Naive thymus-derived CD4-positive, alpha-beta T cell (primary cell): ENCODE measurements around the gene LRRC45. TPM values are rescaled to one million over a fixed set of nuclear protein-coding genes. Genes with fewer than 3 reads are reported as not detected.
A peak's percentile ranks its signal among the peaks of the same experiment; 100 is the strongest.

Experiments
- ATAC-seq: fragments of 150-1000 bp; cut with Tn5 transposase; 2 replicates; pipeline ENCODE4 v1.10.0; 2021; ENCODE audit warnings: mild to moderate bottlenecking, moderate library complexity
- CTCF ChIA-PET: fragments of 350-600 bp; sonication (Branson Sonifier 250); formaldehyde crosslinking; loops from one replicate; lab custom pipeline; 2021; ENCODE audit warnings: antibody characterized with exemption; lab: Charles Lee
- POLR2A ChIA-PET: fragments of 350-600 bp; sonication (Branson Sonifier 250); formaldehyde crosslinking; loops from one replicate; lab custom pipeline; 2021; ENCODE audit warnings: antibody characterized with exemption, inconsistent platforms; lab: Charles Lee
- DNase-seq, 9 donors: peaks; one replicate each; pipeline versions ENCODE4 v3.0.0 to v3.0.0-alpha.2; 2020 to 2022; ENCODE audit warnings: mixed read lengths in 1 of 9
- H3K27ac ChIP-seq: one replicate; pipeline ENCODE4 v1.7.0; 2013; ENCODE audit warnings: mild to moderate bottlenecking, low read depth, low read length, moderate library complexity
- H3K27me3 ChIP-seq, 2 donors: one replicate each; pipeline ENCODE4 v1.7.0; 2013; ENCODE audit warnings: low read length in 2 of 2, mild to moderate bottlenecking in 2 of 2, moderate library complexity in 2 of 2; ENCODE audit not compliant: control insufficient read depth in 2 of 2, insufficient read depth in 2 of 2
- H3K36me3 ChIP-seq, 3 experiments: 1 replicate in 2 of 3; 2 replicates in 1 of 3; pipeline ENCODE4 v1.7.0; 2013; ENCODE audit warnings: low read length in 3 of 3, mild to moderate bottlenecking in 3 of 3, moderate library complexity in 1 of 3; ENCODE audit not compliant: insufficient read depth in 3 of 3, control insufficient read depth in 2 of 3
- H3K4me1 ChIP-seq, 2 donors: one replicate each; pipeline ENCODE4 v1.7.0; 2013; ENCODE audit warnings: low read length in 2 of 2, mild to moderate bottlenecking in 2 of 2, moderate library complexity in 1 of 2; ENCODE audit not compliant: control insufficient read depth in 2 of 2, insufficient read depth in 2 of 2
- H3K4me3 ChIP-seq: 2 replicates; pipeline ENCODE4 v1.7.0; 2013; ENCODE audit warnings: mild to moderate bottlenecking, low read length
- H3K9me3 ChIP-seq, 3 experiments: 1 replicate in 2 of 3; 2 replicates in 1 of 3; pipeline ENCODE4 v1.7.0; 2013; ENCODE audit warnings: low read length in 3 of 3; ENCODE audit not compliant: control insufficient read depth in 2 of 3
- H3K27ac Mint-ChIP-seq, 9 donors: one replicate each; pipeline ENCODE4 v1.8.0; 2020 to 2022; ENCODE audit warnings: mixed read lengths in 9 of 9, mild to moderate bottlenecking in 8 of 9, moderate library complexity in 5 of 9, inconsistent platforms in 2 of 9
- H3K27me3 Mint-ChIP-seq, 5 donors: one replicate each; pipeline ENCODE4 v1.8.0; 2021 to 2022; ENCODE audit warnings: mixed read lengths in 5 of 5, mild to moderate bottlenecking in 1 of 5
- H3K36me3 Mint-ChIP-seq, 5 donors: one replicate each; pipeline ENCODE4 v1.8.0; 2020 to 2022; ENCODE audit warnings: mixed read lengths in 5 of 5, mild to moderate bottlenecking in 3 of 5, inconsistent platforms in 1 of 5
- H3K4me1 Mint-ChIP-seq, 7 donors: one replicate each; pipeline ENCODE4 v1.8.0; 2020 to 2022; ENCODE audit warnings: mixed read lengths in 7 of 7, mild to moderate bottlenecking in 3 of 7, inconsistent platforms in 1 of 7
- H3K4me3 Mint-ChIP-seq, 10 donors: one replicate each; pipeline ENCODE4 v1.8.0; 2020 to 2022; ENCODE audit warnings: mild to moderate bottlenecking in 10 of 10, mixed read lengths in 10 of 10, moderate library complexity in 6 of 10, inconsistent platforms in 2 of 10
- H3K9me3 Mint-ChIP-seq, 11 donors: one replicate each; pipeline ENCODE4 v1.8.0; 2020 to 2022; ENCODE audit warnings: mixed read lengths in 11 of 11, mild to moderate bottlenecking in 4 of 11, inconsistent platforms in 1 of 11, moderate library complexity in 1 of 11
- intact Hi-C, 2 donors: fragments of 100-400 bp; cut with micrococcal nuclease; formaldehyde crosslinking; loops; one replicate each; pipeline ENCODE4 v1.15.1; 2023
- polyA plus RNA-seq, 2 donors: library from polyadenylated mRNA; unstranded; fragments of 300-500 nt; fragmentation: Illumina TruSeq; gene quantifications; one replicate each; pipeline ENCODE4 v1.2.3, GENCODE V29; 2021
- total RNA-seq, 6 experiments: library from RNA in 5 of 6; stranded (reverse) in 5 of 6; gene quantifications; 1 replicate in 5 of 6; 2 replicates in 1 of 6; pipeline ENCODE4 v1.2.3 and lab custom pipeline; 2021 to 2026

The LRRC45 gene
- total and polyA plus RNA-seq, 7 experiments from 2014 or later: 4.1 to 39.1 (median 12.0) TPM

DNA sequence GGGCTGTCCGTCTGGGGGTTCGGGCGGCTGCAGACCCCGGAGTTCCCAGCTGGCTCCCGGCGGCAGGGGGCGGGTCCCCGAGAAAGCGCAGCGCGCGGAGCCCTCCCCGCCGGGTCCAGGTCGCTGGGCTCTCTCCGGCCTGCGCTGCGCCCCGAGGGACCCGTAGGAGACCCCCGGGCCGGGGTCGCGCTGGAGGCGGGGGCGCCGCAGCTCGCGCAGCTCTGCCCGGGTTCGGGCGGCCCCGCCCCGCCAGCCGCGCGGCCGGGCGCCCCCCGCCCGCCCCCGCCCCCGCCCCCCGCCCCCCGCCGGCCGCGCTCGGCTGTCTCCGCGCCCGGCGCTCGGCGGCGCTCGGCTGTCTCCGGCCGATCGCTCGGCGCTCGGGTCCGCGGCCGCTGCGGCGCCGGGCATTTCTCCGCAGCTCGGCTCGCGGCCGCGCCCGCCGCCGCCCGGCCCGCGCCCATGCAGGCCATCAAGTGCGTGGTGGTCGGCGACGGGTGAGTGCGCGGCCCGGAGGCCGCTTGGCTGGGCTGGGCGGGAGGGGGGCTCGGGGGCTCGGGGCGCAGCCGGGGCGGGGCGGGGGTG is 8.3 kb downstream of the LRRC45 start, which contains the start of gene RAC3:
Gene RAC3, plus strand, starts transcription at position 376 of the 582 bp plus-strand sequence. Its CDS starts 84 bp downstream, at position 460.
- ATAC-seq: no peak
- peak within 1 kb of the TSS; percentile 48 for H3K27ac ChIP-seq
- CTCF ChIA-PET: interaction anchor here (1.0 to 4.5 kb wide), 3 partner anchors 67 to 124 kb away, joined by 3 to 27 read pairs (median 10); partner anchors contain the start of gene FASN

DNA sequence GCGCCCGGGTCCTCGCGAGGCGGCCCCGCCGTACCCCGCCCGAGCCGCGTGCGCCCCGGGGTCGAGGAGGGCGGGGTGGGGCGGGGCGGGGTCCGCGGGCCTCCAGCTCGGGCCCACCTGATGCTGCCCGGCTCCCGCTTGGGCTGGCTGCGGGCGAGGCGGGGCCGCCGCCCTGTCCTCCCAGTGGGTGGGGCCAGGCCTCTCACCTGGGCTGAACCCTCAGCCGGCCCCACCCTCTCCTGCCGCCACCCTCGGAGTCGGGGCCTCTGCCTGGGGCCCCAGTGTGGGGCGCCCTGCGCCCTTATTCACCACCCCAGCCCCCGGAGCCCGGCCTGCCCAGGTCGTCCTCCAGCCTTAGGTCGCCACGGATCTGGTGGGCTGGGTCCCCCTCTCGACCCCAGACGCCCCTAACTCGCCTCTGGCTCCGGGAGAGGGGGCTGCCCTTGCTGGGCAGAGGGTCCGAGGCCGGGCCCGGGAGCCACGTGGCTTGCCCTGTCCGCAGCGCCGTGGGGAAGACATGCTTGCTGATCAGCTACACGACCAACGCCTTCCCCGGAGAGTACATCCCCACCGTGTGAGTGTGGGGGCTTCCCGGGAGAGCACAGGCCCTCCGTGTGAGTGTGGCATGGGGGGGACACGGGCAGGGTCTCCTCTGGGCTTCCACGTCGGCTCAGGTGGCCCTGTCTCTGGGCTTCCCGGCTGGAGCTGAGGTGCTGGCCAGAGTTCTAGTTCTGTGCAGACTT is 9.0 kb downstream of the LRRC45 start:
- intact Hi-C loops: loop anchor here (2.0 to 10.0 kb wide), 5 partner anchors 63 to 423 kb away; partner anchors contain the start of genes ARL16 (in 1 of the 2), CYBC1 (in 1 of the 2), FASN (in 1 of the 2) and HGS (in 1 of the 2)
- ATAC-seq (peak; percentile 31), DNase-seq (peak in 3 of 9 donors; percentile 25 to 61 (median 32))
- H3K27ac ChIP-seq: no peak overlapping the region
- peaks cover 14 to 17% of the 10 kb centered on the region in 2 donors for H3K4me1 ChIP-seq
- H3K27me3 ChIP-seq: no peaks in the 10 kb centered on the region
- no peak overlapping the region for H3K4me3 ChIP-seq
- H3K9me3 ChIP-seq: no peaks in the 10 kb centered on the region
- CTCF ChIA-PET: no interaction called here
- POLR2A ChIA-PET: interaction anchor here (5.8 kb wide), 1 partner anchor 122 kb away, joined by 29 read pairs; no protein-coding TSS in a partner anchor
- Mint-ChIP-seq H3K4me3 (peak overlapping the region; percentile 13 to 74 (median 40)), H3K9me3 (peaks cover 0 to 2% (median 0%) of the 10 kb centered on the region in 11 donors), H3K27ac (peak overlapping the region in 1 of 9 donors; percentile 5), H3K27me3 (no peaks in the 10 kb centered on the region), H3K4me1 (peaks cover 11 to 24% (median 15%) of the 10 kb centered on the region in 7 donors), H3K36me3 (peaks cover 0 to 10% (median 6%) of the 10 kb centered on the region in 5 donors)
- H3K36me3 ChIP-seq: peaks cover 0 to 12% (median 0%) of the 10 kb centered on the region in 3 experiments

More for the DNA sequence above, 8.3 kb downstream of the LRRC45 start, which contains the start of gene RAC3:
- Mint-ChIP-seq H3K9me3 (peaks cover 0 to 2% (median 0%) of the 10 kb centered on the region in 11 donors), H3K27ac (peak within 1 kb of the TSS in 6 of 9 donors; percentile 36 to 85 (median 65)), H3K4me3 (peak within 1 kb of the TSS; percentile 77 to 91 (median 86)), H3K36me3 (peaks cover 0 to 10% (median 6%) of the 10 kb centered on the region in 5 donors), H3K4me1 (peaks cover 11 to 22% (median 16%) of the 10 kb centered on the region in 7 donors), H3K27me3 (no peaks in the 10 kb centered on the region)
- Histone ChIP-seq H3K9me3 (no peaks in the 10 kb centered on the region), H3K36me3 (peaks cover 0 to 12% (median 0%) of the 10 kb centered on the region in 3 experiments), H3K4me3 (peak within 1 kb of the TSS; percentile 60), H3K4me1 (peaks cover 8 to 17% of the 10 kb centered on the region in 2 donors), H3K27me3 (no peaks in the 10 kb centered on the region)
- intact Hi-C loops: loop anchor here (2.0 to 10.0 kb wide), 5 partner anchors 63 to 423 kb away; partner anchors contain the start of genes ARL16 (in 1 of the 2), CYBC1 (in 1 of the 2), FASN (in 1 of the 2) and HGS (in 1 of the 2)
- POLR2A ChIA-PET: interaction anchor here (5.8 kb wide), 1 partner anchor 122 kb away, joined by 29 read pairs; no protein-coding TSS in a partner anchor
- DNase-seq: no peak

- Mint-ChIP-seq H3K27ac (no peak overlapping the region), H3K4me3 (peak overlapping the region in 4 of 10 donors; percentile 29 to 74 (median 52)), H3K36me3 (peaks cover 0 to 11% (median 6%) of the 10 kb centered on the region in 5 donors), H3K27me3 (no peaks in the 10 kb centered on the region), H3K9me3 (peaks cover 0 to 2% (median 0%) of the 10 kb centered on the region in 11 donors), H3K4me1 (peaks cover 14 to 30% (median 19%) of the 10 kb centered on the region in 7 donors)
- Histone ChIP-seq H3K27ac (no peak overlapping the region), H3K4me1 (peaks cover 14 to 17% of the 10 kb centered on the region in 2 donors), H3K27me3 (no peaks in the 10 kb centered on the region), H3K36me3 (peaks cover 0 to 6% (median 0%) of the 10 kb centered on the region in 3 experiments), H3K4me3 (no peak overlapping the region), H3K9me3 (no peaks in the 10 kb centered on the region)
- intact Hi-C loops: loop anchor here (10.0 kb wide), 4 partner anchors 61 to 421 kb away; partner anchors contain the start of genes ARL16 (in 1 of the 2), CYBC1 (in 1 of the 2), FASN (in 1 of the 2) and HGS (in 1 of the 2)
- POLR2A ChIA-PET: interaction anchor here (0.7 kb wide), 1 partner anchor 20 kb away, joined by 5 read pairs; no protein-coding TSS in a partner anchor
- ATAC-seq (no peak), DNase-seq (no peak)
- CTCF ChIA-PET: no interaction called here
Measured at GRCh38 chr17:82033359-82034085, 10.4 kb downstream of the LRRC45 start.

GRCh38 chr17:82034371-82035011 is 11.4 kb downstream of the LRRC45 start:
- peaks cover 14 to 36% (median 24%) of the 10 kb centered on the region in 7 donors for H3K4me1 Mint-ChIP-seq
- no peak for DNase-seq
- H3K4me1 ChIP-seq: peaks cover 14 to 16% of the 10 kb centered on the region in 2 donors
- H3K36me3 Mint-ChIP-seq: peaks cover 0 to 10% (median 6%) of the 10 kb centered on the region in 5 donors
- H3K27me3 Mint-ChIP-seq: no peaks in the 10 kb centered on the region
- H3K9me3 Mint-ChIP-seq: peaks cover 0 to 2% (median 0%) of the 10 kb centered on the region in 11 donors
- POLR2A ChIA-PET: interaction anchor here (3.1 kb wide), 1 partner anchor 8 kb away, joined by 10 read pairs; no protein-coding TSS in a partner anchor
- no peaks in the 10 kb centered on the region for H3K27me3 ChIP-seq
- H3K9me3 ChIP-seq: no peaks in the 10 kb centered on the region
- H3K27ac ChIP-seq: no peak overlapping the region
- CTCF ChIA-PET: interaction anchor here (0.6 to 1.3 kb wide), 3 partner anchors 22 to 123 kb away, joined by 3 to 4 read pairs (median 3); no protein-coding TSS in a partner anchor
- peak overlapping the region in 7 of 10 donors; percentile 33 to 94 (median 82) for H3K4me3 Mint-ChIP-seq
- peaks cover 0 to 6% (median 0%) of the 10 kb centered on the region in 3 experiments for H3K36me3 ChIP-seq
- peak overlapping the region in 4 of 9 donors; percentile 50 to 86 (median 66) for H3K27ac Mint-ChIP-seq
- ATAC-seq: no peak
- intact Hi-C loops: loop anchor here (5.0 to 10.0 kb wide), 5 partner anchors 60 to 420 kb away; partner anchors contain the start of genes ARL16 (in 1 of the 2), CYBC1 (in 1 of the 2), FASN (in 1 of the 2) and HGS (in 1 of the 2)
- no peak overlapping the region for H3K4me3 ChIP-seq

DNA sequence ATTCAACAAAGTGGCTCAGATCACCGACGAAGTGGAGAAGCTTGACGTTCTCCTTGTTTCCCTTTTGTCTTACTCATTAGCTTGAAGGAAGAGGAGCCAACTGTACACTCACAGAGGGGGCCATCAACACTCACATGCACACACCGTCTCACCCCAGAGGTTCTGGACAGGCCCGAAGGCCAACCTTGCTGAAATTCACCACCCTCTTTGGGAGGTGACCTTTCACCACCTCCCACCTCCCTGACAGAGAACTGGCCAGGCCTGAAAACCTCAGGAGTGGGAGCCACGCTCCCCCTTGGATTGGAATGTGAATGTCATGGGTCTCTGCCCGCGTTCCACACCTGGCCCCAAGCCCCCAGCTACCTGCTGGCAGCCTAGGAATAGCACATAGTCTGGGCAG is 12.4 kb downstream of the LRRC45 start:
- H3K4me3 ChIP-seq: no peak overlapping the region
- intact Hi-C loops: loop anchor here (5.0 to 10.0 kb wide), 5 partner anchors 59 to 419 kb away; partner anchors contain the start of genes ARL16 (in 1 of the 2), CYBC1 (in 1 of the 2), FASN (in 1 of the 2) and HGS (in 1 of the 2)
- H3K4me1 ChIP-seq: peaks cover 7% of the 10 kb centered on the region in 2 donors
- H3K27me3 ChIP-seq: no peaks in the 10 kb centered on the region
- Mint-ChIP-seq H3K27ac (peak overlapping the region in 8 of 9 donors; percentile 7 to 86 (median 58)), H3K36me3 (peaks cover 0 to 7% (median 6%) of the 10 kb centered on the region in 5 donors), H3K9me3 (peaks cover 0 to 1% (median 0%) of the 10 kb centered on the region in 11 donors), H3K27me3 (no peaks in the 10 kb centered on the region), H3K4me3 (peak overlapping the region; percentile 53 to 94 (median 82)), H3K4me1 (peaks cover 14 to 31% (median 24%) of the 10 kb centered on the region in 7 donors)
- CTCF ChIA-PET: interaction anchor here (1.0 to 1.3 kb wide), 3 partner anchors 76 to 122 kb away, joined by 3 to 4 read pairs (median 4); no protein-coding TSS in a partner anchor
- H3K27ac ChIP-seq: no peak overlapping the region
- ATAC-seq: no peak
- no peaks in the 10 kb centered on the region for H3K9me3 ChIP-seq
- H3K36me3 ChIP-seq: peaks cover 0 to 6% (median 0%) of the 10 kb centered on the region in 3 experiments
- DNase-seq: no peak
- POLR2A ChIA-PET: interaction anchor here (1.5 to 3.1 kb wide), 3 partner anchors 9 to 71 kb away, joined by 3 to 10 read pairs (median 3); no protein-coding TSS in a partner anchor
